Smooth muscle cell of the coronary artery (primary cell): Measurements from ENCODE around the gene ODAPH. TPM values are rescaled to one million over a fixed set of nuclear protein-coding genes. Genes with fewer than 3 reads are reported as not detected.

Experiments used
- total RNA-seq: library from RNA; depleted of rRNA; stranded (reverse); fragments of >200 nt; gene quantifications from 2 replicates; pipeline ENCODE4 v1.2.3, GENCODE V29; 2014; ENCODE audit warnings: low replicate concordance

Gene ODAPH, protein sequence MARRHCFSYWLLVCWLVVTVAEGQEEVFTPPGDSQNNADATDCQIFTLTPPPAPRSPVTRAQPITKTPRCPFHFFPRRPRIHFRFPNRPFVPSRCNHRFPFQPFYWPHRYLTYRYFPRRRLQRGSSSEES
- total RNA-seq: not detected in 2 replicates

DNA sequence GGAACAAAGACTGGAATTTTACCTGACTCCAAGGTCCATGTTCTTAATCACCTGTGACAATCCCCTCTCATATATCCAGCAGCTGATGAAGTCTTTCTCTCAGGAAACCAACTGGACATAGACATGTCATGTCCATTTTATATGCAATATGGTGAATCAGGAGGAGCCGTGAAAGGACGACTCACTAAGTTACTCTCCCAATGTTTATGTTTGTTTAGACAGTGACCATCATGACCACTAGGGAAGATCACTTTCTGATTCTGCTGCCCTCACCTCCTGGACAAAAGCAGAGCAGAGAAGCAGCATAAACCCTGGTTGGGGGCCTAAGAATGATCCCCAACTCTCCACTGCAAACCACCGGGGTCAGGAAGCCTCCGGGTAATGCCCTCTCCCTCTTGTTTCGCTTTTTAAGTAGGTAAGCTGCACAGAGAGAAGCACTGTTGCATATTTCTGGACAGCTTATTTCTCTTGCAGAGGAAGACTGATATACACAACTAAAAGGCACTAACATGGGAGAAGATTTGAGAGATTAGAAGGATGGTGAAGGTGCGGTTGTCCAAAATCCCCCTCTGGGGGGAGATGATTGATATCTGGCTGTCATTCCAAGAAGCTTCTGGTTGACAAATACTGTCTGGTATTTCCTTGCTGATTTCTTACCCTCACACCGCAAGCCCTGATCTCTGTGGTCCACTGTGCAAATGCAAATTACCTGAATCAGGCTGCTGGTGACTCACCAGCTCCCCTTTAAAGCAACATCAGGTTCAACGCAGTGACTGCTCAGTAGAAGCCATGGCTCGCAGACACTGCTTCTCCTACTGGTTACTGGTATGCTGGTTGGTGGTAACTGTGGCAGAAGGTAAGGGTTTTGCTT lies at the start of gene ODAPH:
ODAPH (plus strand) TSS at position 773 of the 871 bp plus-strand sequence; CDS start at position 790, 17 bp downstream.

DNA sequence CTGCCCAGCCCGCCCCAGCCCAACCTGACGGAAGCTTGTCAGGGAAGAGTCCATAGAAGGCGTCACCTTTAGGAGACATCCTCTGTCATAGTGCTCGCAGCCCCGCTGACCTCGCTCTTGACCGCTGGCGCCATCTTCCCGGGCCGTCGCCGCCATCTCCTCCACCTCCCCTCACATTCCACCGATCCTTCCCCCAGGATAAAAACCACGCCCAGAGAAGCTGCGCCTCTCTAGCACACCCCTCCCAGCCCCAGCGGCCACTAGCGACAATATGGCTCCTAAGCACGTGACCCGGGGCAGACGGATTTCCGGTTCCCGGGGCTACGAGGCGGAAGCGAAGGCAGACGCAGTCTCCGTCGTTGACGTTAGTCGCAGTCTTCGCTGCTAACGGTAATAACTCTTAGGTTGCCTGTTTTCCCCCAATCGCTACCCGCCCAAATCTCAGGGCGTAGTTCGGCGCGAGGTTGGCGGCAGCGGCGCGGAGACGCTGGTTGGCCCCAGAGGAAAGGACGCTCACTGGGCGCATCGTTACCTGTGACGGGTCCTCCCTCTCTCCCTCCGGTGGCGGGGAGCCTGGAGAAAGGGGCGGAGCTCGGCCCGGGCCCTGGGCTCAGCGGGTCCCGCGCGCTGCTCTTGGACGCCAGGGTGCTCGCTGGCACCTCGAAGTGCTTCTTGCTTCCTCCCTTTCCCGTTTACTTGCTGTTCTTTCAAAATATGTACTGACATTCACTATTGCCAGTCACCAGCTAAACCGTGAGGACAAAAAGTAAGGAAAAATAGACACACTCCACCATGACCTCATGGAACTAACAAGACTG lies 41.5 kb upstream of the ODAPH start, which contains the start of the genes RCHY1 and THAP6:
RCHY1 (minus strand) TSS at position 273 of the 818 bp plus-strand sequence; CDS start at position 156, 117 bp downstream.
THAP6 (plus strand) TSS at position 343 of the 818 bp plus-strand sequence. CDS start 980 bp downstream, outside the sequence.

Other genes with a start within 250 kb of the ODAPH start
- 24.7 and 58.5 TPM in 2 replicates for gene RCHY1, start 41.7 kb upstream of the ODAPH start, total RNA-seq
- gene THAP6, start 41.6 kb upstream of the ODAPH start, total RNA-seq: 8.9 and 10.9 TPM in 2 replicates
- 0.15 and 1.8 TPM in 2 replicates for gene CDKL2, start 74.5 kb downstream of the ODAPH start, total RNA-seq
- gene G3BP2, start 117.3 kb downstream of the ODAPH start, total RNA-seq: 64.2 and 138 TPM in 2 replicates
- gene USO1, start 168.5 kb downstream of the ODAPH start, total RNA-seq: 48.7 and 99.5 TPM in 2 replicates